ENCODE data around the gene SMYD1. TPM values are rescaled to one million over a fixed set of nuclear protein-coding genes. Genes with fewer than 3 reads are reported as not detected.

The SMYD1 gene
- total and polyA plus RNA-seq, 7 experiments from 2014 or later: 0.15 to 0.21 TPM; not detected in 5

- POLR2A ChIA-PET: no interaction called here
- Mint-ChIP-seq H3K4me3 (no peak overlapping the region), H3K27me3 (peaks cover 0 to 6% (median 0%) of the 10 kb centered on the region in 5 donors), H3K36me3 (no peaks in the 10 kb centered on the region), H3K27ac (no peak overlapping the region), H3K9me3 (no peaks in the 10 kb centered on the region), H3K4me1 (no peaks in the 10 kb centered on the region)
- Histone ChIP-seq H3K36me3 (ENCODE audit: control insufficient read depth in 2 of 3, insufficient read depth in 3 of 3, low read length in 3 of 3) (no peaks in the 10 kb centered on the region), H3K4me1 (ENCODE audit: control insufficient read depth in 2 of 2, insufficient read depth in 2 of 2, low read length in 2 of 2) (no peaks in the 10 kb centered on the region), H3K9me3 (ENCODE audit: control insufficient read depth in 2 of 3, low read length in 3 of 3) (no peaks in the 10 kb centered on the region), H3K27ac (ENCODE audit: low read depth, low read length) (no peak overlapping the region), H3K4me3 (ENCODE audit: low read length) (no peak overlapping the region), H3K27me3 (ENCODE audit: control insufficient read depth in 2 of 2, insufficient read depth in 2 of 2, low read length in 2 of 2) (no peaks in the 10 kb centered on the region)
- CTCF ChIA-PET: no interaction called here
- intact Hi-C loops (cut with micrococcal nuclease): no loop called here
- ATAC-seq (no peak), DNase-seq (no peak)
Observed at GRCh38 chr2:88117973-88118372, 50.3 kb downstream of the SMYD1 start.

- ATAC-seq (no peak), DNase-seq (no peak)
- Histone ChIP-seq H3K27ac (ENCODE audit: low read depth, low read length) (no peak overlapping the region), H3K27me3 (ENCODE audit: control insufficient read depth in 2 of 2, insufficient read depth in 2 of 2, low read length in 2 of 2) (no peaks in the 10 kb centered on the region), H3K4me1 (ENCODE audit: control insufficient read depth in 2 of 2, insufficient read depth in 2 of 2, low read length in 2 of 2) (no peaks in the 10 kb centered on the region), H3K4me3 (ENCODE audit: low read length) (no peak overlapping the region), H3K9me3 (ENCODE audit: control insufficient read depth in 2 of 3, low read length in 3 of 3) (no peaks in the 10 kb centered on the region), H3K36me3 (ENCODE audit: control insufficient read depth in 2 of 3, insufficient read depth in 3 of 3, low read length in 3 of 3) (no peaks in the 10 kb centered on the region)
- POLR2A ChIA-PET: no interaction called here
- H3K27ac Mint-ChIP-seq: peak overlapping the region in 1 of 9 donors; percentile 16
- CTCF ChIA-PET: no interaction called here
- no peaks in the 10 kb centered on the region for H3K36me3 Mint-ChIP-seq
- H3K27me3 Mint-ChIP-seq: peaks cover 0 to 9% (median 5%) of the 10 kb centered on the region in 5 donors
- intact Hi-C loops (cut with micrococcal nuclease): no loop called here
- H3K9me3 Mint-ChIP-seq: no peaks in the 10 kb centered on the region
- no peak overlapping the region for H3K4me3 Mint-ChIP-seq
- H3K4me1 Mint-ChIP-seq: no peaks in the 10 kb centered on the region
Observed at GRCh38 chr2:88121678-88122077, 54.1 kb downstream of the SMYD1 start.

GRCh38 chr2:88122141-88122884, 54.7 kb downstream of the SMYD1 start:
- Histone ChIP-seq H3K27ac (ENCODE audit: low read depth, low read length) (no peak overlapping the region), H3K4me3 (ENCODE audit: low read length) (no peak overlapping the region), H3K9me3 (ENCODE audit: control insufficient read depth in 2 of 3, low read length in 3 of 3) (no peaks in the 10 kb centered on the region), H3K27me3 (ENCODE audit: control insufficient read depth in 2 of 2, insufficient read depth in 2 of 2, low read length in 2 of 2) (no peaks in the 10 kb centered on the region), H3K36me3 (ENCODE audit: control insufficient read depth in 2 of 3, insufficient read depth in 3 of 3, low read length in 3 of 3) (no peaks in the 10 kb centered on the region), H3K4me1 (ENCODE audit: control insufficient read depth in 2 of 2, insufficient read depth in 2 of 2, low read length in 2 of 2) (no peaks in the 10 kb centered on the region)
- DNase-seq (no peak), ATAC-seq (no peak)
- H3K27me3 Mint-ChIP-seq: peaks cover 0 to 11% (median 5%) of the 10 kb centered on the region in 5 donors
- no peak overlapping the region for H3K27ac Mint-ChIP-seq
- H3K4me1 Mint-ChIP-seq: no peaks in the 10 kb centered on the region
- ChIA-PET POLR2A (no interaction called here), CTCF (no interaction called here)
- H3K9me3 Mint-ChIP-seq: no peaks in the 10 kb centered on the region
- intact Hi-C loops (cut with micrococcal nuclease): no loop called here
- H3K4me3 Mint-ChIP-seq: no peak overlapping the region
- H3K36me3 Mint-ChIP-seq: no peaks in the 10 kb centered on the region

GRCh38 chr2:88123164-88123974, 55.7 kb downstream of the SMYD1 start:
- Mint-ChIP-seq H3K4me3 (no peak overlapping the region), H3K27me3 (peaks cover 0 to 11% (median 3%) of the 10 kb centered on the region in 5 donors), H3K9me3 (no peaks in the 10 kb centered on the region), H3K4me1 (no peaks in the 10 kb centered on the region), H3K27ac (no peak overlapping the region), H3K36me3 (no peaks in the 10 kb centered on the region)
- no peak for ATAC-seq
- no peaks in the 10 kb centered on the region for H3K9me3 ChIP-seq (ENCODE audit: control insufficient read depth in 2 of 3, low read length in 3 of 3)
- no peak for DNase-seq
- intact Hi-C loops (cut with micrococcal nuclease): no loop called here
- no peaks in the 10 kb centered on the region for H3K27me3 ChIP-seq (ENCODE audit: control insufficient read depth in 2 of 2, insufficient read depth in 2 of 2, low read length in 2 of 2)
- no peaks in the 10 kb centered on the region for H3K4me1 ChIP-seq (ENCODE audit: control insufficient read depth in 2 of 2, insufficient read depth in 2 of 2, low read length in 2 of 2)
- H3K4me3 ChIP-seq (ENCODE audit: low read length): no peak overlapping the region
- no peaks in the 10 kb centered on the region for H3K36me3 ChIP-seq (ENCODE audit: control insufficient read depth in 2 of 3, insufficient read depth in 3 of 3, low read length in 3 of 3)
- CTCF ChIA-PET: no interaction called here
- H3K27ac ChIP-seq (ENCODE audit: low read depth, low read length): no peak overlapping the region
- POLR2A ChIA-PET: no interaction called here

GRCh38 chr2:88123975-88124917, 56.6 kb downstream of the SMYD1 start:
- intact Hi-C loops (cut with micrococcal nuclease): no loop called here
- ChIA-PET POLR2A (no interaction called here), CTCF (no interaction called here)
- Mint-ChIP-seq H3K27me3 (peaks cover 0 to 11% (median 0%) of the 10 kb centered on the region in 5 donors), H3K4me3 (no peak overlapping the region), H3K4me1 (no peaks in the 10 kb centered on the region), H3K9me3 (no peaks in the 10 kb centered on the region), H3K27ac (no peak overlapping the region), H3K36me3 (no peaks in the 10 kb centered on the region)
- Histone ChIP-seq H3K4me1 (ENCODE audit: control insufficient read depth in 2 of 2, insufficient read depth in 2 of 2, low read length in 2 of 2) (no peaks in the 10 kb centered on the region), H3K27ac (ENCODE audit: low read depth, low read length) (no peak overlapping the region), H3K27me3 (ENCODE audit: control insufficient read depth in 2 of 2, insufficient read depth in 2 of 2, low read length in 2 of 2) (no peaks in the 10 kb centered on the region), H3K9me3 (ENCODE audit: control insufficient read depth in 2 of 3, low read length in 3 of 3) (no peaks in the 10 kb centered on the region), H3K36me3 (ENCODE audit: control insufficient read depth in 2 of 3, insufficient read depth in 3 of 3, low read length in 3 of 3) (no peaks in the 10 kb centered on the region), H3K4me3 (ENCODE audit: low read length) (no peak overlapping the region)
- no peak for ATAC-seq
- no peak for DNase-seq

DNA sequence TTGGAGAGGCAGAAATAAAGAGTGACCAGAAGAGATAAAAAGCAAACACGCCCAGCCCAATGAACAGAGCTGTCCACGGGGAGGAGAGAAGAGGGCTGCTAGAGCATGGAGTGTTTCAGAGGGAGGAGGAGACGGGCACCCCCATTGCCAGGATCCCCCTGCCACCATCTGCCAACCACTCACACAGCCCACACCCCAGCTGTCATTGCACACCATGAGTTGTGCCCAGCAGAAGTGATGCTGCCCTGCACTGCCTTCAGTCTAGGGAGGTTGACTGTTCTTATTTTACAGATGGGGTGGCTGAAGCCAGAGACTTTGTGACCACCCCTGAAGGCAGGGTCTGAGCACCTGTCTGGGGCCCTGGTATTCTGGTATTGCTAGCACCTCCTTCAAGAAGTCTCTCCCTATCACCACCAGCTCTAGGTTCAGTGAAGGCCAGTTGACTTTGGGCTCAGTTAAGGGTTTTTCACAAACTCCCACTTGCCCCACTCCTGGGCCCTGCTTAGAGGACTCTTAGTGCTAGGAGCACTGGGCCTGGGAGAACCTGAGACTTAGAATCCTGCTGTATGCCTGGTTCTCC, 57.8 kb downstream of the SMYD1 start:
- H3K27me3 ChIP-seq (ENCODE audit: control insufficient read depth in 2 of 2, insufficient read depth in 2 of 2, low read length in 2 of 2): no peaks in the 10 kb centered on the region
- no peaks in the 10 kb centered on the region for H3K9me3 Mint-ChIP-seq
- H3K9me3 ChIP-seq (ENCODE audit: control insufficient read depth in 2 of 3, low read length in 3 of 3): no peaks in the 10 kb centered on the region
- H3K4me1 ChIP-seq (ENCODE audit: control insufficient read depth in 2 of 2, insufficient read depth in 2 of 2, low read length in 2 of 2): no peaks in the 10 kb centered on the region
- no peak overlapping the region for H3K4me3 ChIP-seq (ENCODE audit: low read length)
- ChIA-PET POLR2A (interaction anchor here (0.6 kb wide), 1 partner anchor 1685 kb away, joined by 4 read pairs; no protein-coding TSS in a partner anchor), CTCF (no interaction called here)
- no peaks in the 10 kb centered on the region for H3K36me3 ChIP-seq (ENCODE audit: control insufficient read depth in 2 of 3, insufficient read depth in 3 of 3, low read length in 3 of 3)
- intact Hi-C loops (cut with micrococcal nuclease): no loop called here
- no peak overlapping the region for H3K4me3 Mint-ChIP-seq
- peaks cover 0 to 11% (median 0%) of the 10 kb centered on the region in 5 donors for H3K27me3 Mint-ChIP-seq
- peaks cover 0 to 3% (median 0%) of the 10 kb centered on the region in 7 donors for H3K4me1 Mint-ChIP-seq
- no peak overlapping the region for H3K27ac ChIP-seq (ENCODE audit: low read depth, low read length)
- no peak for ATAC-seq
- no peaks in the 10 kb centered on the region for H3K36me3 Mint-ChIP-seq
- H3K27ac Mint-ChIP-seq: no peak overlapping the region
- no peak for DNase-seq

All from naive thymus-derived CD4-positive, alpha-beta T cell (primary cell).